SJCRH30 (cell line): ENCODE measurements around the gene RPL10. TPM values are rescaled to one million over a fixed set of nuclear protein-coding genes. Genes with fewer than 3 reads are reported as not detected.

Experiments used
- DNase-seq, 2 experiments: peaks; one replicate each; pipeline ENCODE4 v3.0.0-alpha.2; 2015 to 2020
- H3K27ac ChIP-seq: fragments of 250-450 bp; sonication (Bioruptor Pico); 2 replicates; pipeline ENCODE4 v1.5.1; 2020; ENCODE audit warnings: mild to moderate bottlenecking, moderate library complexity
- H3K27me3 ChIP-seq: fragments of 250-450 bp; sonication (Bioruptor Pico); 2 replicates; pipeline ENCODE4 v1.5.1; 2020; ENCODE audit warnings: mild to moderate bottlenecking, moderate library complexity
- H3K36me3 ChIP-seq: fragments of 250-450 bp; sonication (Bioruptor Pico); 2 replicates; pipeline ENCODE4 v1.5.1; 2020; ENCODE audit warnings: mild to moderate bottlenecking, moderate library complexity
- H3K4me1 ChIP-seq: fragments of 250-450 bp; sonication (Bioruptor Pico); 2 replicates; pipeline ENCODE4 v1.5.1; 2020; ENCODE audit warnings: mild to moderate bottlenecking, moderate library complexity
- H3K4me3 ChIP-seq: fragments of 250-450 bp; sonication (Bioruptor Pico); 2 replicates; pipeline ENCODE4 v1.5.1; 2020; ENCODE audit warnings: mild to moderate bottlenecking, moderate library complexity
- H3K9me3 ChIP-seq: fragments of 250-450 bp; sonication (Bioruptor Pico); replicated peaks from 2 replicates; pipeline ENCODE4 v1.5.1; 2020; ENCODE audit warnings: mild to moderate bottlenecking, moderate library complexity
- total RNA-seq: library from RNA; depleted of rRNA; stranded (reverse); fragments of >200 nt; shearing (Covaris generic); gene quantifications from 2 replicates; pipeline ENCODE4 v1.2.3, GENCODE V29; 2014; rRNA removed

Gene RPL10
- total RNA-seq, result 3,093 and 3,558 TPM in 2 replicates

DNA sequence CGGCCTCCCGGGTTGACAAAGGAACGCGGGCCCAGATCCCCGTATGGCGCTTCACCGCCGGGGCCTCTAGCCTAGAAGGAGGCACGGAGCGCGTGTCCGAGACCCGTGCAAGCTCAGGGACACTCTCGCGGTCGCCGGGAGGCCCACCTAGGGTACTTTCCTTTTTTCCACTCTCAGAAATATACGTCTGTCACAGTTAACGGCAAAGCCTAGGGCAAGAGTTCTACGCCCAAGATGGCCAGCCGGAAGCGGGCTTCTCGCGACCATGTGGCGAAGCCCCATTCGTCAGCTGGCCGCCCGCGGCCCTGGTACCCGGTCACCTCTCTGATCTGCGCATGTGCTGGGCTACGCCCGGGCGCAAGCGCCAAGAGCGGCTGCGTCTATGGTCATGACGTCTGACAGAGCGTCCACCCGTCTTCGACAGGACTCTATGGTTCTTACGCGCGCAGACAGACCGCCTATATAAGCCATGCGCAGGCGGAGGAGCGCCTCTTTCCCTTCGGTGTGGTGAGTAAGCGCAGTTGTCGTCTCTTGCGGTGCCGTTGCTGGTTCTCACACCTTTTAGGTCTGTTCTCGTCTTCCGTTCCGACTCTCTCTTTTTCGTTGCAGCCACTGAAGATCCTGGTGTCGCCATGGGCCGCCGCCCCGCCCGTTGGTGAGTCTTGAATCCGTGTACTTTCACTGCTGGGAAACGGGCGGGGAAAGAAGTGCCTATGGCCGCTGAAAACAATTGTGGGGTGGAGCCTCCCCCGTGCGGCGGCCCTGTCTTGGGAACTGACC, at the start of gene RPL10:
Gene RPL10 (plus strand): TSS at position 490 of the 780 bp plus-strand sequence. CDS start 143 bp downstream, at position 633.
- Histone ChIP-seq H3K4me1 (no peaks in the 10 kb centered on the region), H3K27ac (peak within 1 kb of the TSS; percentile 99), H3K9me3 (no peaks in the 10 kb centered on the region), H3K36me3 (peaks cover 30% of the 10 kb centered on the region), H3K27me3 (no peaks in the 10 kb centered on the region), H3K4me3 (peak within 1 kb of the TSS; percentile 84)
- peak; percentile 95 to 97 for DNase-seq

DNA sequence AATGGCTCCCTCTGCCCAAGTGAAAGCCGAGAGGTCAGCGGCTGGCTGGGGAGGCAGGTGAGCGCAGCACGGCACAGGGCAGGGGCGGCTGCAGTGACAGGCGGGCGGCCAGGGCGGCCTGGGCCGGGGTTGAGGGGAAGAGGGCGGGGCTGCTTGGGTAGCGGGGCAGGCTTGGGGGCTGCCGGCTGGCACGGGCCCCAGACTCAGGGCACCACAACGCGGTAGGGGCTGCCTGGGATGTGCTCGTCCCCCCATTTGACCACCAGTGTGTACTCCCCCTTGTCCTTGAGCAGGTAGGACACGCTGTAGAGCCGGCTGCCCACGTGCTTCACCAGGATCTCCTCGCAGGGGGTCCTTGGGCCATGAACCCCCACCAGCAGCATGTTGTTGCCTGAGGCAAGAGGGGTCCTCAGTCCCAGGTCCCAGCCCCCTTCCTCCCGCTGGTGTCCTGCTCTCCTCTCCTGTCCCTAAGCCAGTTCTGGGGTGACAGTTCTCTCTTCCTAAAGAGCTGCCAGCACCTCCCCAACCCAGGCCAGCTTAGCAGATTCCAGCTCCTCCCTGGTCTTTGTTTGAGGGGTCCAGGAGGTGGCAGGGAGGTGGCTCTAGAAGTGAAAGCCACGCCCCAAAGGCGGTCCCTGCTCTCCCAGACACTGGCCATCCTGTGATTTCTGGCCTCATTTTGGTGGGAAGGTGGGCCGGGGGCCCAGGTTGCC, 49.4 kb upstream of the RPL10 start:
- Histone ChIP-seq H3K27ac (no peak overlapping the region), H3K27me3 (no peaks in the 10 kb centered on the region), H3K4me1 (no peaks in the 10 kb centered on the region), H3K4me3 (no peak overlapping the region), H3K9me3 (no peaks in the 10 kb centered on the region), H3K36me3 (peaks cover 5% of the 10 kb centered on the region; the same call in 1 of the 2 replicates)
- no peak for DNase-seq

DNA sequence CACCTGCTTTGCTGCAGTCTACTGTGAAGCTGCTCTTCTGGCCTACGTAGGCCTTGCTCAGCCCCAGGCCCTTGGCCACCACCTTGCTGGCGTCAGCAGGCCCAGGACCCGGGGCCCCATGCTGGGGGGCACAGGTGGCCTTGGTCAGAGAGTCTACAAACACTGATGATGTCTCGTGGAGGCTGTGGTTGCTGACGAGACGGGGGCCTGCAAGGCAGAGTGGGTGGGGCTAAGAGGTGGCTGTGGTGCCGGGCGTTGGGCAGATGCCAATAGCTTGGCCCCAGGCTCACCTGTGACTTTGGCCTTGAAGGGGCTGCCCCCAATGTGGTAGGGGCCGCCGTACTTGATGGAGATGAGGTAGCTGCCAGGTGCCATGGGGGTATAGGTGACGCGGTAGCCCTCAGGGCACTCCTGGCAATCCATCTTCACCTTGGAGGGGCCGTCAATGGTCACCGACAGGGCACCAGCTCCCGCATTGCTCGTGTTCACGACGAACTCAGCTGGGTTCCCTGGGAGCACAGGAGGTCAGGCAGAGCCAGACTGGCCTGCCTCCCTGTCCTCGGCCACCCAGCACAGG, 48.7 kb upstream of the RPL10 start:
- Histone ChIP-seq H3K36me3 (peaks cover 5% of the 10 kb centered on the region; the same call in 1 of the 2 replicates), H3K9me3 (no peaks in the 10 kb centered on the region), H3K4me1 (no peaks in the 10 kb centered on the region), H3K27ac (no peak overlapping the region), H3K4me3 (no peak overlapping the region), H3K27me3 (no peaks in the 10 kb centered on the region)
- no peak for DNase-seq

DNA sequence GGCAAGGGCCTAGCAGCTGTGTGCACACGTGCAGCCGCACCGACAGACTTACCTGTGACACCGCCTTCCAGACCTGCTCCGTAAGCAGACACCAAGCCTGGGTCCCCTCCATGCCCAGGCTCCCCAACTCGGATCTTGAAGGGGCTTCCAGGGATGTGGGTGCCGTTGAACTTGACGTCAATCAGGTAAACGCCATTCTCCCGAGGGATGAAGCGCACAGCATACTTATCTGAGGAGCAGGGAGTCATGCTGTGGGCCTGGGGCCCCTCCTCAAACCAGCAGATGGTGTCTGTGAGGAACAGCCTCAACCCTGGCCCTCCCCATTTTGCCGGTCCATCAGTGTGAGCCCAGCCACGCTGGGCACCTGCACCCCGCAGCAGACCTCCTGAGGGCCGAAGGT, 48.2 kb upstream of the RPL10 start:
- H3K36me3 ChIP-seq, result peaks cover 5% of the 10 kb centered on the region; the same call in 1 of the 2 replicates
- H3K4me3 ChIP-seq, result no peak overlapping the region
- no peaks in the 10 kb centered on the region for H3K27me3 ChIP-seq
- H3K27ac ChIP-seq, result no peak overlapping the region
- no peak for DNase-seq
- no peaks in the 10 kb centered on the region for H3K9me3 ChIP-seq
- no peaks in the 10 kb centered on the region for H3K4me1 ChIP-seq

DNA sequence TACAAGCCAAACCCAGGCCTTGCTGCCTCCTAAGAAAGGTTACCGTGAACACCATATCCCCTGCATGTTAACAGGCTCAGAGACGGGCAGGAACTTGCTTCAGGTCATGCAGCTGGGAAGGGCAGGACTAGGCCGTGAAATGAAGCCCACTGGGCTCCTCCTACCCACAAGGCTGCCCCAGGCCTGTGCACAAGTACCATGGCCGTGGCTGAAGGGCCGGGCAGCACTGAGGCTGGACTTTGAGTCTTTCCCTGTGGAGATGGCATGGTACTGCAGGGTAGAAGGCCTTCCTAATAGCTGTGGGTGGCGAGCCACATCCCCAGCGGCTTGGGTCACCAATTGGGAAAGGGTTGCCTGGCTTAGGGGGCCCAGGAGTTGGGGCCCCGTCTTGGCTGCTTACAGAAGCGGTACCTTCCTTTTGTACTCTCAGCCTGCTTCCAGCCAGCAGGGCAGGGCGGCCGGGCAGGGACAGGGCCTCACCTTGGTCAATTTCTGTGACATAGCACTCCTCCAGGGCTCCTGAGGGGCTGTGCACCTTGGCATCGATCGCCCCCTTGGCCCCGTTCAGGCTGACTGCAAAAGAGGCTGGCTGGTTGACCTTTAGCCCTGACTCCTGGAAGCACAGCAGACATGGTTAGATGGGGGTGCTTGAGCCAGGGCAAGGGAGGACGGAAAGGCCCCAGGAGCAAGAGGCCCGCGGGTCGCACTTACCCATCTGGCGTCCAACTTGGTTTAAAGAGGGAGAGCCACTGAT, 47.6 kb upstream of the RPL10 start:
- H3K36me3 ChIP-seq, result peaks cover 5% of the 10 kb centered on the region; the same call in 1 of the 2 replicates

DNA sequence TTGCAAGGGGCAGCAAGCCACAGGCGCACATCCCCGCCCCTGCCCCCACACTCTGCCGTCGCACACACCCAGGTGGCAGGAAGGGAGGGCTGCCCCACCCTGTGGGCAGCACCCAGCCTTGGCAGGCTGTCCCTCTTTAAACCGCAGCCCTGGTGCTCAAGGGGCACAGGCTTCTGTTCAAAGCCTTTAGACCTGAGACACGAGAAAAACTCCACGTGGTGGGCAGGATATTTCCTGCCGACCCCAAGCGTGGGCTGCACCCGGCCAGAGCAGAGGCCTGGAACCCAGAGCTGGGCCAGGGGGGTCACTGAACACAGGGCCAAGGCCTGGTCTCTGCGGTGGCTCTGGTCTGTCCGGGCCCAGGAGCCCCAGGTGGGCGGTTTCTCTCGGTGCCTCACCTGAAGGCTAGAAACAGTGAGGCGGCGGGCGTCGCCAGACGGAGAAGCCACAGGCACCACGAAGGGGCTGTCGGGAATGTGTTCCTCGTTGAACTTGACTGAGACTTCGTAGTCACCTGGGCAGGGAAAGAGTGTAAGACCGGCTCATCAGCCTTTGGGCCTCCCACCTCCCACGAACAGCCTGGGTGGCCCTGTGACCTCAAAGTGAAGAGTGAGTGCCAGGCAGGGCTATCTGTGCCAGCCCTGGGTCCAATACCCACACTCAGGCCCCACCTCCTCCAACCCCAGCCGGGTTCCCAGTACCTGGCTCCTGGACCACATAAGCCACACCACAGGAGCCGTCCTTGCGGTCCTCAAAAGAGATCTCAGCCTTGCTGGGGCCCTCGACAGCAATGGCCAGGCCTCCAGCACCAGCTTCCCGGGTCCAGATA, 46.8 kb upstream of the RPL10 start:
- Histone ChIP-seq H3K9me3 (no peaks in the 10 kb centered on the region), H3K36me3 (peaks cover 5% of the 10 kb centered on the region; the same call in 1 of the 2 replicates), H3K27me3 (no peaks in the 10 kb centered on the region), H3K27ac (no peak overlapping the region), H3K4me1 (no peaks in the 10 kb centered on the region), H3K4me3 (no peak overlapping the region)
- no peak for DNase-seq

More for the DNA sequence above, 47.6 kb upstream of the RPL10 start:
- DNase-seq, result no peak
- no peaks in the 10 kb centered on the region for H3K9me3 ChIP-seq
- no peaks in the 10 kb centered on the region for H3K27me3 ChIP-seq
- no peak overlapping the region for H3K27ac ChIP-seq
- H3K4me3 ChIP-seq, result no peak overlapping the region
- H3K4me1 ChIP-seq, result no peaks in the 10 kb centered on the region

DNA sequence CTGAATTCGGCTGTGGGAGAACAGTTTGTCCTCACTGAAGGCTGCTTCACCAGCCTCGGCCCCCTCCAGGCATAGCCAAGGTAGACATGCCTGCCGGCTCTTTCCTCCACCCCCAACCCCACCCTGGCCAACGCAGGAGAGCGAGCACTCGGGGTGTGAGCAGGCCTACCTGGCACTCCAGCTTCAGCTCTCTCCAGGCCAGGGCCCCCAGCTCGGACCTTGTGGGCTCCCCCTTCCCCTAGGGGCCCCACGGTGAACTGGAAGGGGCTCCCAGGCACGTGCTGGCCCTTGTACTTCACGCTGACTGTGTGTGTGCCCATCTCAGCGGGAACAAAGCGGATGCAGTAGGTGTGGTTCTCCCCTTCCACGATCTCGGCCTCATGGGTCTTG, 46.2 kb upstream of the RPL10 start:
- Histone ChIP-seq H3K9me3 (no peaks in the 10 kb centered on the region), H3K4me1 (no peaks in the 10 kb centered on the region), H3K36me3 (peaks cover 5% of the 10 kb centered on the region; the same call in 1 of the 2 replicates), H3K27ac (no peak overlapping the region), H3K27me3 (no peaks in the 10 kb centered on the region), H3K4me3 (no peak overlapping the region)
- no peak for DNase-seq

DNA sequence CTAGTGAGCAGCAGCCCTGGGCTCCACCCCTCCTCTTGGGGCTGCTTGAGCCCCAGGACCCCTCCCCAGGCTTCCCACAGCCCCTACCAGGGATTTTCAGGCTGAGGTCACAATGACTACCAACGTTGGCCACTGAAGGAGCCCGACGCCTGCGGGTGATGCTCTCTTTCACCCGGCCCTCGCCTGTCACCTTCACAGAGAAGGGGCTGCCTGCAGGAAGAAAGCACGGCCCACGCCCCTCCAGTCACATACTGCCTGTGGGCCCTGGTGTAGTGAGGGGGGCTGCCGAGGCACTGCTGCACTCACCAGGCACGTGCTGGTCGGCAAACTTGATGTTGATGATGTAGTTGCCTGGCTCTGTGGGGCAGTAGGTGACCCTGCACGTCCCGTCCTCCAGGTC, 45.7 kb upstream of the RPL10 start:
- Histone ChIP-seq H3K4me1 (no peaks in the 10 kb centered on the region), H3K27me3 (no peaks in the 10 kb centered on the region), H3K4me3 (no peak overlapping the region), H3K9me3 (no peaks in the 10 kb centered on the region), H3K27ac (no peak overlapping the region), H3K36me3 (peaks cover 5% of the 10 kb centered on the region; the same call in 1 of the 2 replicates)
- DNase-seq, result no peak

DNA sequence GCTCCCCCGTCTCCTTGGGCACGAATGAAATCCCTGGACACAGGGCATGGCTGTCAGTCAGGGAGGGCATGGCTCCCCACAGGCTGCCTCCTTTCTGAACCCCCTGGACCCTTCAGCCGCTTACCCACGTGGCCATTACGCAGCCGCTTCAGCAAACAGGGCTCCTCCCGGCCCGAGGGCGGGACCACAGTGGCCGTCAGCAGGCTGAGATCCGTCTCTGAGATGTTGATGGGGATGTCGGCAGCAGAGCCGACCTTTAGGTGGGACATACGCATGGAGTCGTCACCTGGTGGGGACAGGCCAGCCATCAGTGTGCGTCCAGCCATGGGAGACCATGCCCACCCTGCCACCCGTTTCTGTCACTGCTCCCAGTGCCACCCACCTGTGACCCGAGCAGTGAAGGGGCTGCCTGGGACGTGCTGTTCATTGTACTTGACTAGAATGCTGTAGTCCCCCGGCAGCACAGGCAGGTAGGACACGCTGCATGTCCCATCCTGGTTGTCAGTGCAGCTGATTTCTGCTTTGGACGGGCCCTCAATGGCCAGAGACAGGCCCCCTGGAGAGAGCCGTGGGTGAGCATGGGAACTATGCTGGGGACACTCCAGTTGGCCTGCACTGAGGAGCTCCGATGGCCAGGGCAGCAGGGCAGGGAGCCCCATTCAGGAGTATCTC, 44.9 kb upstream of the RPL10 start:
- DNase-seq, result no peak
- H3K27ac ChIP-seq, result no peak overlapping the region

DNA sequence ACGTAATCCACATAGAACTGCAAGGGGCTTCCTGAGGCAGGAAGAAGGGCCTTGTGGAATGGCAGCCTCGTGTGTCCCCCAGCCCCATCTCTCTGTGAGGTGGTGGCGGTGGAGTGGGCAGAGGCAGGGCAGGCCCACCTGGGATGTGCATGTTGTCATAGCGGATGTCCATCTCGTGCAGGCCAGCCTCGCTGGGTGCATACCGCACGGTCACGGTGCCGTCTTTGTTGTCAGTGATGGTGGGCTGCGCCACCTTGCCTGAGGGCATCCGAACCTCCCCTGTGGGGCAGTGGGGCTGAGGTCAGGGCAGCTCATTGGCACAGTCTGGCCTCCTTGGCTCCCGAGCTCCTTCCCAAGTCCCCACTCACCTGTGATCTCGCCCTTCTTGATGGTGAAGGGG, 44.2 kb upstream of the RPL10 start:
- Histone ChIP-seq H3K27ac (no peak overlapping the region), H3K4me3 (no peak overlapping the region), H3K9me3 (no peaks in the 10 kb centered on the region), H3K36me3 (peaks cover 5% of the 10 kb centered on the region; the same call in 1 of the 2 replicates), H3K4me1 (no peaks in the 10 kb centered on the region), H3K27me3 (no peaks in the 10 kb centered on the region)
- DNase-seq, result no peak

More for the DNA sequence above, 44.9 kb upstream of the RPL10 start:
- H3K4me3 ChIP-seq, result no peak overlapping the region
- H3K9me3 ChIP-seq, result no peaks in the 10 kb centered on the region
- H3K4me1 ChIP-seq, result no peaks in the 10 kb centered on the region
- H3K36me3 ChIP-seq, result peaks cover 5% of the 10 kb centered on the region; the same call in 1 of the 2 replicates
- no peaks in the 10 kb centered on the region for H3K27me3 ChIP-seq

DNA sequence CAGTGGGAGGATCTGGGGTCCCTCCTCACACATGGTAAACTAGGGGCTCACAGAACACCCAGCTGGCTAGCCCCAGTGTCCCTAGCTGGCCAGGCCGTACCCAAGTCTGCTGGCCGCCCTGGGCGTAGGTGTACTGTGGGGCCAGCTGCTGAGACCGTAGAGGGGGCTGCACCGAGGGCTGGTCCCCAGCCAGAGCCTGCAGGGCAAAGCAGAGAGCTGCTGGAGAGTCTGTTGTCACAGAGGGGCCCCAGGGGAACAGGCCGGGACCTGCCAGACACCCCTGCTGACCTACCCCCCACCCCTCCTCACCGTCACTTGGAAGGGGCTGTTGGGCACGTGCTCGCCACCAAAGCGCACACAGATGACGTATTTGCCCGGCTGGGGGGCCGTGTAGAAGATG, 43.7 kb upstream of the RPL10 start:
- H3K36me3 ChIP-seq, result peaks cover 3% of the 10 kb centered on the region; the same call in 1 of the 2 replicates

DNA sequence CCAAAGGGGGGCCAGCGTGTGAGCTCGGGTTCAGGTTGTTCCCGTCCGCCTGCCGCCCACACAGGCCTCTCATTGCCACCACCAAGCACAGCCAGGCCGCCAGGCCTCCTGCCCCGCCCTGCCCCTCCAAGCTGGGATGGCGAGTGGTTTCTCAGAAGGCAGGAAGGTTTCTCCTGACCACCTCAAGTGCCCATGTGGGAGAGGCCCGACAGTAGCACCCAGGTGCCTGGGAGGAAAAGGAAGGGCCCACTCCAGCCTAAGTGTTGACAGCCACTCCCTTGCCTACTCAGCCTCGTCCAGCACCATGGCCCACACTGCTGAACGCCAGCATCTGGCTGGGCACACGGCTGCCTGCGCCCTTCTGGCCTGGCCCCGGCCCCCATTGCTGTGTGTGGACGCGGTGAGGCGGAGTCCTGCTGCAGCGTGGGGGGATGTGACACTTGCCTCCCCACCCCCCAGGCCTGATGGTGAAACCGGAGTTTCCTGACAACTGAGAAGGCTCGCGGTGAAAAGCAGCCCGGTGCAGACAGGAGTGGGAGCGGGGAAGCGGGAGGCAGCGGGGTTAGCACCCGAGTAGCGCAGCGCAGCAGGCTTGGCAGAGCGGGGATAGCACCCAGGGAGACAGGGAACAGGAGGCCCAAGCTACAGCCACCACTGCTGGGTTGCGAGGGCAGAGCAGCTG, 42.9 kb upstream of the RPL10 start:
- Histone ChIP-seq H3K27ac (no peak overlapping the region), H3K9me3 (no peaks in the 10 kb centered on the region), H3K4me1 (no peaks in the 10 kb centered on the region), H3K36me3 (peaks cover 3% of the 10 kb centered on the region; the same call in 1 of the 2 replicates), H3K27me3 (no peaks in the 10 kb centered on the region), H3K4me3 (no peak overlapping the region)
- DNase-seq, result no peak

More for the DNA sequence above, 43.7 kb upstream of the RPL10 start:
- Histone ChIP-seq H3K4me1 (no peaks in the 10 kb centered on the region), H3K9me3 (no peaks in the 10 kb centered on the region), H3K4me3 (no peak overlapping the region), H3K27me3 (no peaks in the 10 kb centered on the region), H3K27ac (no peak overlapping the region)
- no peak for DNase-seq

DNA sequence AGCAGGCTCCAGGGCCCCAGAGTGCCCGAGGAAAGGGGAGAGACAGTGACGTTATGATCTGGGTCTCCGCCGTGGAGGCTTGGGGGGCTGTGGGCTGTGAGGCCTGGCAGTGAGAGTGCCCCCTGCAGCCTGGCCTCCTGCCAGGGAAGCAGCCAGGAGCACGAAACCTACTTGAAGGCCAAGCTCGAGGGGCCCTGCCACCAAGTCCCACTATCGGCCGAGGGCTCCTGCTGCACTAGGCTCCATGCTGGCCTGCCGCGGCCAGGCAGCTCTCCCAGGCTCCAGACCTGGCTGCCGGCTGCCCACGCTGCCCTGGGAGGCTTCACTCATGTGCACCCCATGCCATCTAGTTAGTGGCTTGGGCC, 42.4 kb upstream of the RPL10 start:
- no peak overlapping the region for H3K4me3 ChIP-seq
- H3K27me3 ChIP-seq, result no peaks in the 10 kb centered on the region
- DNase-seq, result no peak
- no peaks in the 10 kb centered on the region for H3K4me1 ChIP-seq
- no peak overlapping the region for H3K27ac ChIP-seq
- peaks cover 3% of the 10 kb centered on the region; the same call in 1 of the 2 replicates for H3K36me3 ChIP-seq
- H3K9me3 ChIP-seq, result no peaks in the 10 kb centered on the region
